HEK293 (cell line): Measurements from ENCODE around the gene KRTAP23-1.

Experiments used
- CTCF ChIA-PET: fragments of 350-600 bp; formaldehyde crosslinking; extraction: SDS; loops from one replicate; lab custom pipeline; 2021; ENCODE audit warnings: antibody characterized with exemption; lab: Yijun Ruan, JAX
- POLR2A ChIA-PET: fragments of 300-600 bp; formaldehyde crosslinking; extraction: SDS; loops from one replicate; lab custom pipeline; 2020; ENCODE audit warnings: antibody characterized with exemption, inconsistent platforms; lab: Yijun Ruan, JAX
- H3K27ac ChIP-seq: fragments of 200-500 bp; sonication (Bioruptor generic); 2 replicates; pipeline ENCODE4 v1.5.1; 2014; ENCODE audit warnings: low read depth, low read length, control low read depth, inconsistent platforms; ENCODE audit errors: extremely low read depth
- H3K36me3 ChIP-seq, 2 experiments: fragments of 200-500 bp in 1 of 2; sonication (Bioruptor generic) in 1 of 2; 1 replicate in 1 of 2; 2 replicates in 1 of 2; pipeline ENCODE4 v1.5.1; 2014 to 2017; ENCODE audit warnings: inconsistent platforms in 2 of 2, low read length in 2 of 2; ENCODE audit not compliant: control insufficient read depth in 2 of 2, insufficient read depth in 1 of 2
- H3K4me1 ChIP-seq: fragments of 200-500 bp; sonication (Bioruptor generic); 2 replicates; pipeline ENCODE4 v1.5.1; 2014; ENCODE audit warnings: mild to moderate bottlenecking, low read length, inconsistent platforms; ENCODE audit not compliant: control insufficient read depth, insufficient read depth
- H3K4me3 ChIP-seq: 2 replicates; pipeline ENCODE4 v1.5.1; 2011; ENCODE audit warnings: low read depth, mild to moderate bottlenecking, control low read depth, low read length, moderate library complexity
- H3K9me3 ChIP-seq: fragments of 200-500 bp; sonication (Bioruptor generic); 2 replicates; pipeline ENCODE4 v1.5.1; 2014; ENCODE audit warnings: low read depth, low read length, inconsistent platforms; ENCODE audit not compliant: control insufficient read depth, insufficient read depth
- GLI2 ChIP-seq: fragments of 450-650 bp; formaldehyde crosslinking; IDR thresholded peaks from 2 replicates; pipeline ENCODE4; 2017; ENCODE audit warnings: missing biosample characterization, missing genetic modification characterization, low read depth, borderline replicate concordance
- HOXC10 ChIP-seq: sonication (generic); formaldehyde crosslinking; IDR thresholded peaks from 2 replicates; pipeline ENCODE4 v1.8.1; 2023; ENCODE audit warnings: mild to moderate bottlenecking, missing genetic modification reagents
- HOXD13 ChIP-seq: sonication (generic); formaldehyde crosslinking; IDR thresholded peaks from 2 replicates; pipeline ENCODE4 v1.8.0; 2022; ENCODE audit warnings: missing genetic modification reagents, borderline replicate concordance
- KLF10 ChIP-seq: fragments of 450-650 bp; IDR thresholded peaks from 2 replicates; pipeline ENCODE4 v1.5.1; 2018; ENCODE audit warnings: missing biosample characterization, mild to moderate bottlenecking, missing genetic modification characterization
- MYNN ChIP-seq: fragments of 450-650 bp; formaldehyde crosslinking; IDR thresholded peaks from 2 replicates; pipeline ENCODE4 v1.5.1; 2016; ENCODE audit warnings: missing biosample characterization, missing genetic modification characterization, borderline replicate concordance
- WT1 ChIP-seq: fragments of 450-650 bp; formaldehyde crosslinking; IDR thresholded peaks from 2 replicates; pipeline ENCODE4 v1.5.1; 2016; ENCODE audit warnings: missing biosample characterization, missing genetic modification characterization
- ZBTB6 ChIP-seq: fragments of 450-650 bp; formaldehyde crosslinking; IDR thresholded peaks from 2 replicates; pipeline ENCODE4 v1.5.1; 2017; ENCODE audit warnings: missing biosample characterization, missing genetic modification characterization
- ZFP41 ChIP-seq: fragments of 450-650 bp; formaldehyde crosslinking; IDR thresholded peaks from 2 replicates; pipeline ENCODE4 v1.5.1; 2016; ENCODE audit warnings: missing biosample characterization, missing genetic modification characterization, borderline replicate concordance
- ZNF112 ChIP-seq: fragments of 450-650 bp; formaldehyde crosslinking; IDR thresholded peaks from 2 replicates; pipeline ENCODE4 v1.5.0; 2017; ENCODE audit warnings: missing biosample characterization, missing genetic modification characterization
- ZNF133 ChIP-seq: fragments of 450-650 bp; formaldehyde crosslinking; IDR thresholded peaks from 2 replicates; pipeline ENCODE4 v1.5.1; 2016; ENCODE audit warnings: missing biosample characterization, missing genetic modification characterization
- ZNF169 ChIP-seq: fragments of 450-650 bp; formaldehyde crosslinking; IDR thresholded peaks from 2 replicates; pipeline ENCODE4 v1.5.1; 2016; ENCODE audit warnings: missing biosample characterization, missing genetic modification characterization
- ZNF184 ChIP-seq: fragments of 450-650 bp; IDR thresholded peaks from 2 replicates; pipeline ENCODE4 v1.5.1; 2018; ENCODE audit warnings: missing biosample characterization, mild to moderate bottlenecking, missing genetic modification characterization
- ZNF211 ChIP-seq: fragments of 450-650 bp; formaldehyde crosslinking; IDR thresholded peaks from 2 replicates; pipeline ENCODE4 v1.5.1; 2016; ENCODE audit warnings: low read depth, missing biosample characterization, missing genetic modification characterization
- ZNF214 ChIP-seq: fragments of 450-650 bp; formaldehyde crosslinking; IDR thresholded peaks from 2 replicates; pipeline ENCODE4 v1.5.1; 2017; ENCODE audit warnings: missing biosample characterization, mild to moderate bottlenecking, missing genetic modification characterization, borderline replicate concordance
- ZNF274 ChIP-seq, 2 experiments: fragments of 200-500 bp in 1 of 2; fragments of 450-650 bp in 1 of 2; sonication (Bioruptor generic) in 1 of 2; formaldehyde crosslinking in 1 of 2; IDR thresholded peaks; 2 replicates each; pipeline versions ENCODE4 v1.5.1 to v1.6.1; 2014 to 2016; ENCODE audit warnings: borderline replicate concordance in 1 of 2, inconsistent platforms in 1 of 2, low read length in 1 of 2, missing biosample characterization in 1 of 2, missing genetic modification characterization in 1 of 2
- ZNF311 ChIP-seq: fragments of 450-650 bp; formaldehyde crosslinking; IDR thresholded peaks from 2 replicates; pipeline ENCODE4 v1.5.1; 2017; ENCODE audit warnings: missing biosample characterization, missing genetic modification characterization, borderline replicate concordance
- ZNF324 ChIP-seq: fragments of 450-650 bp; formaldehyde crosslinking; IDR thresholded peaks from 2 replicates; pipeline ENCODE4 v1.5.1; 2016; ENCODE audit warnings: missing biosample characterization, missing genetic modification characterization
- ZNF335 ChIP-seq: fragments of 450-650 bp; formaldehyde crosslinking; conservative IDR thresholded peaks from 2 replicates; pipeline ENCODE4 v1.5.1; 2016; ENCODE audit warnings: missing biosample characterization, missing genetic modification characterization
- ZNF394 ChIP-seq: fragments of 450-650 bp; formaldehyde crosslinking; IDR thresholded peaks from 2 replicates; pipeline ENCODE4 v1.5.1; 2016; ENCODE audit warnings: missing biosample characterization, missing genetic modification characterization, mild to moderate bottlenecking, moderate library complexity, borderline replicate concordance
- ZNF416 ChIP-seq: fragments of 450-650 bp; formaldehyde crosslinking; IDR thresholded peaks from 2 replicates; pipeline ENCODE4 v1.5.1; 2016; ENCODE audit warnings: missing biosample characterization, missing genetic modification characterization
- ZNF555 ChIP-seq: fragments of 450-650 bp; formaldehyde crosslinking; conservative IDR thresholded peaks from 2 replicates; pipeline ENCODE4 v1.5.1; 2017; ENCODE audit warnings: missing biosample characterization, mild to moderate bottlenecking, missing genetic modification characterization, inconsistent platforms
- ZNF610 ChIP-seq: fragments of 450-650 bp; formaldehyde crosslinking; IDR thresholded peaks from 2 replicates; pipeline ENCODE4 v1.5.1; 2016; ENCODE audit warnings: missing biosample characterization, missing genetic modification characterization, borderline replicate concordance
- ZNF654 ChIP-seq: fragments of 450-650 bp; formaldehyde crosslinking; IDR thresholded peaks from 2 replicates; pipeline ENCODE4 v1.5.1; 2016; ENCODE audit warnings: low read depth, missing biosample characterization, missing genetic modification characterization
- ZNF677 ChIP-seq: fragments of 450-650 bp; IDR thresholded peaks from 2 replicates; pipeline ENCODE4 v1.5.0; 2018; ENCODE audit warnings: missing biosample characterization, mild to moderate bottlenecking, missing genetic modification characterization, moderate library complexity
- ZNF701 ChIP-seq: fragments of 450-650 bp; formaldehyde crosslinking; IDR thresholded peaks from 2 replicates; pipeline ENCODE4 v1.5.1; 2016; ENCODE audit warnings: missing biosample characterization, missing genetic modification characterization
- ZNF707 ChIP-seq: fragments of 450-650 bp; formaldehyde crosslinking; IDR thresholded peaks from 2 replicates; pipeline ENCODE4 v1.5.1; 2016; ENCODE audit warnings: missing biosample characterization, missing genetic modification characterization
- ZSCAN16 ChIP-seq: fragments of 450-650 bp; formaldehyde crosslinking; IDR thresholded peaks from 2 replicates; pipeline ENCODE4 v1.5.1; 2016; ENCODE audit warnings: missing biosample characterization, missing genetic modification characterization
- ZSCAN23 ChIP-seq: fragments of 450-650 bp; formaldehyde crosslinking; IDR thresholded peaks from 2 replicates; pipeline ENCODE4 v1.5.1; 2016; ENCODE audit warnings: missing biosample characterization, missing genetic modification characterization

The KRTAP23-1 gene

GRCh38 chr21:30349572-30349971 is 1.2 kb upstream of the KRTAP23-1 start:
- H3K4me3 ChIP-seq: no peak overlapping the region
- 0 out of 2 replicates have a peak, but pooled peaks cover 2% of the 10 kb centered on the region for H3K4me1 ChIP-seq
- POLR2A ChIA-PET: no interaction called here
- H3K9me3 ChIP-seq: no peaks in the 10 kb centered on the region
- CTCF ChIA-PET: interaction anchor here (1.0 to 1.7 kb wide), 3 partner anchors 9 to 68 kb away, joined by 4 to 7 read pairs (median 5); no protein-coding TSS in a partner anchor
- H3K27ac ChIP-seq: no peak overlapping the region
- no peaks in the 10 kb centered on the region for H3K36me3 ChIP-seq
- TF ChIP-seq ZNF324 (tag by site-specific recombination) (no peak), ZNF555 (no peak), ZNF211 (tag by site-specific recombination) (no peak), ZNF169 (tag by site-specific recombination) (no peak), ZBTB6 (tag by site-specific recombination) (no peak), HOXD13 (CRISPR knock-in tag) (no peak), ZNF610 (tag by site-specific recombination) (no peak), ZNF133 (no peak), GLI2 (no peak), MYNN (tag by site-specific recombination) (no peak), HOXC10 (no peak), ZNF677 (tag by site-specific recombination) (no peak), ZSCAN16 (tag by site-specific recombination) (no peak), ZFP41 (tag by site-specific recombination) (no peak)
- TF ChIP-seq, all 188 proteins: peak for 0

- Histone ChIP-seq H3K36me3 (no peaks in the 10 kb centered on the region), H3K4me3 (no peak overlapping the region), H3K27ac (no peak overlapping the region), H3K4me1 (0 out of 2 replicates have a peak, but pooled peaks cover 2% of the 10 kb centered on the region), H3K9me3 (no peaks in the 10 kb centered on the region)
- ChIA-PET POLR2A (no interaction called here), CTCF (interaction anchor here (0.6 to 1.9 kb wide), 11 partner anchors 9 to 150 kb away, joined by 3 to 8 read pairs (median 3); no protein-coding TSS in a partner anchor)
- no peak for TF ChIP-seq ZNF274 (IDR thresholded peaks at IDR 0.05; ENCODE audit: low read length)
- TF ChIP-seq ZNF274 (tag by site-specific recombination; IDR thresholded peaks at IDR 0.05; ENCODE audit: borderline replicate concordance): no peak
- TF ChIP-seq WT1 (tag by site-specific recombination): no peak
- TF ChIP-seq ZNF335 (tag by site-specific recombination): no peak
- TF ChIP-seq ZNF311 (tag by site-specific recombination): no peak
- no peak for TF ChIP-seq ZNF610 (tag by site-specific recombination)
- TF ChIP-seq ZSCAN23 (tag by site-specific recombination): no peak
- no peak for TF ChIP-seq HOXC10
- no peak for TF ChIP-seq ZNF112 (tag by site-specific recombination)
- TF ChIP-seq ZNF701 (tag by site-specific recombination): no peak
Measured at GRCh38 chr21:30345014-30345413, 3.4 kb downstream of the KRTAP23-1 start.

- Histone ChIP-seq H3K36me3 (no peaks in the 10 kb centered on the region), H3K4me3 (no peak overlapping the region), H3K27ac (no peak overlapping the region), H3K9me3 (no peaks in the 10 kb centered on the region), H3K4me1 (no peaks in the 10 kb centered on the region)
- TF ChIP-seq ZNF654 (tag by site-specific recombination) (peak; percentile 40), ZNF133 (no peak), MYNN (tag by site-specific recombination) (no peak), ZNF707 (tag by site-specific recombination) (no peak), WT1 (tag by site-specific recombination) (no peak), ZNF214 (tag by site-specific recombination) (no peak), ZNF416 (tag by site-specific recombination) (no peak), KLF10 (tag by site-specific recombination) (no peak), ZNF394 (tag by site-specific recombination) (0 out of 2 replicates have a peak, but pooled peaks have one; percentile 11), ZNF184 (tag by site-specific recombination) (no peak)
- CTCF ChIA-PET: interaction anchor here (0.6 to 2.8 kb wide), 20 partner anchors 7 to 747 kb away, joined by 3 to 18 read pairs (median 4); no protein-coding TSS in a partner anchor
- POLR2A ChIA-PET: no interaction called here
Measured at GRCh38 chr21:30340714-30341573, 7.5 kb downstream of the KRTAP23-1 start.
